GM21786 (cell line): ENCODE results near the gene B4GALNT4.
"Not testable (repeated sequence)": the region's sequence is repeated elsewhere in the genome, so short reads cannot be mapped to it uniquely, and the experiment has no call there.

Source experiments
- ATAC-seq: cut with Tn5 transposase; IDR thresholded peaks from one replicate; pipeline ENCODE4 v1.9.1; 2021; ENCODE audit not compliant: unreplicated experiment

B4GALNT4 gene

DNA sequence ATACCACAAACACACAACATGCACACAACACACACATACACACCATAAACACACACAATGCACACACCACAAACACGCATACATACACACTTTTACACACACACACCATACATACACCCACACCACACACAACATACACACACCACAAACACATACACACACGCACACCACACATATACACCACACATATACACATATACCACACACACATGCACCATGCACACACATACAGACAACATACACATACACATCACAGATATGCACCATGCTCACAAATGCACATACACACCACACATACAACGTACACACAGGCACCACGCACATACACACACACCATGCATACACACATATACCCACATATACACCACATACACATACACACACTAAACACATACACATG is 11.7 kb upstream of the B4GALNT4 start:
- ATAC-seq, result no peak

DNA sequence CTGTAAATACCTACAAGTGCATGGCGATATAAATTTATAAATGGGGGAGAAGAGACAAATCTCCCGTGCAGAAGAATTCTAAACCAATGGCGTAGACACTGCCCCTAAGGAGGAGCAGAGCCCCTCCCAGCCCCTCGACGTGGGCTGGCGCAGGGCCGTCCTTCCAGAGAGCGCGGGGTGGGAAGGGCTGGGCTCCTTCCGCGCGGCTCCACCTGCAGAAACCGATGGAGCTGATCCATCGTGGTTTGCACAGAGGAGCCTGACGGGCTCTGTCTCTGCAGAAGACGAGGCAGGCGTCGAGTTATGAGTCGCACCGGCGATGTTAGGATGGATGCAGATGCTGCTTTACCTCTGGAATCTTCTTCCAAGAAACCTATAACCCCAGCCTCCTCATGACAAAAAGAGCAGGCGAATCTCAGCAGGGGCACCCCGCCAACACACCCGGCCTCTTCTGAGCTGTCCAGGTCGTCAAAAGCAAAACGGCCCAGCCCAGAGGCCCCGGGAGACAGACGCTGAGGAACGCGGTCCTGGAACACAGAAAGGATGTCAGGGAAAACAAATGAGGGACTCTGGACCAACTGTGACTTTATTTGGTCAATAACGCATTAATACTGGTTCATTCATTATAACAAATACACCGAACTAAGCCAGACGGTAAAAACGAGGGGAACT is 11.0 kb upstream of the B4GALNT4 start:
- ATAC-seq, result no peak

DNA sequence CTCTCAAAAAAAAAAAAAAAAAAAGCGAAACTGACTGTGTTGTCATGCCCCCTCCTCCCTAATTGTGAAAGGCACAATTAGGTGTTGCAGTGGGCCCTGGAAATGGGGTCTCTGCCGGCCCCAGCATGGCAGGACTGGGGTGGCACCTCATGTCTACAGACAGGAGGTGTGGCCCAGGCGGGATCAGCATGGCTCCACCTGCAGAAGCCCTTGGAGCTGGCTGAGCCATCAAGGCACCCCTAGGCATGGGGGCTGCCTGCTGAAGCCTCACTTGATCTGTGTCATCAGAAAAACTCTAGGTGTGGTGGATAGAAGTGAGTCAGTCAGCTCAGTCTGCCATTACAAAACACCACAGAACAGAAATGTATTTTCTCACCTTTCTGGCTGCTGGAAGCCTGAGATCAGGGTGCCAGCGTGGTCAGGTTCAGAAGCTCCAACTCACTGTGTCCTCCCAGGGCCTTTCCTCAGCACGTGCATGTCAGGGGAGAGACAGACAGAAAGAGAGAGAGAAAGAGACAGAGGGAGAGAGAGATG is 10.1 kb upstream of the B4GALNT4 start:
- ATAC-seq, result no peak

DNA sequence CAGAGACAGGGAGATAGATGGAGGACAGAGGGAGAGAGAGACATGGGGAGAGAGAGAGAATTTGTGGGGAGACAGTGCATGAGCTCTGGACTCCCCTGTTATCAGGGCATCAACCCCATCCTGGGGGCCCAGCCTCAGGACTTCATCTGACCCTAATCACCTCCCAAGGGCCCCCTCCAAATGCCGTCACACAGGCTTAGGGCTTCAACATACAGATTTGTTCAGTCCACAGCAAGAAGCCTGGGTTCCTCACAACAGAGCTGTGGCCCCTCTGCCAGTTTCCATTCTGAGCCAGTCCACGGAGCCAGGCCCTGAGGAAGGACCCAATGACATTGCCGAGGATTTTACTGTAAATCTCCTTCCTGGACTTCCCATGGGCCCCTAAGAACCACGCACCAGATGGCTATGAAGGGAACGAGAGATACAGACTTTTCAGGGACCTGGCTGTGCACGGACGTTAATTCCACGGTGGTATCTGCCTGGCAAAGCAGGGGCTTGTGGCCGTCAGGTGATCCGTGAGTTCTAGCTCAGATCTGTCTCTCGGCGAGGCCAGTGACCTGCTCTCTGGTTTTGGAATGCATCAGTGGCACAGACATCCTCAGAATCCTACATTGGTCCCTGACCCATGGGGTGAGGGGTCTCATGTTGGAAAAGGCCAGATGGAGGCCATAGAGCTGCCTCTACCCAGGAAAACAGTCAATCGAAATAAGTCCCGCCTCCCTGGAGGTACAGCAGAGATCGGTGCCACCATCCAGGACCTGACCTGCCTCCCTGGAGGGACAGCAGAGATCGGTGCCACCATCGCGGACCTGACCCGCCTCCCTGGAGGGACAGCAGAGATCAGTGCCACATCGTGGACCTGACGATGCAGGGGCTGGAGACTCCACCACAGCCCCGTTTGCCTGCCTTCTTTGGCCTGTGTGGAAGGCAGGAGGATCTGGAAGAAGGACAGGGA is 8.7 kb upstream of the B4GALNT4 start:
- ATAC-seq, result no peak

DNA sequence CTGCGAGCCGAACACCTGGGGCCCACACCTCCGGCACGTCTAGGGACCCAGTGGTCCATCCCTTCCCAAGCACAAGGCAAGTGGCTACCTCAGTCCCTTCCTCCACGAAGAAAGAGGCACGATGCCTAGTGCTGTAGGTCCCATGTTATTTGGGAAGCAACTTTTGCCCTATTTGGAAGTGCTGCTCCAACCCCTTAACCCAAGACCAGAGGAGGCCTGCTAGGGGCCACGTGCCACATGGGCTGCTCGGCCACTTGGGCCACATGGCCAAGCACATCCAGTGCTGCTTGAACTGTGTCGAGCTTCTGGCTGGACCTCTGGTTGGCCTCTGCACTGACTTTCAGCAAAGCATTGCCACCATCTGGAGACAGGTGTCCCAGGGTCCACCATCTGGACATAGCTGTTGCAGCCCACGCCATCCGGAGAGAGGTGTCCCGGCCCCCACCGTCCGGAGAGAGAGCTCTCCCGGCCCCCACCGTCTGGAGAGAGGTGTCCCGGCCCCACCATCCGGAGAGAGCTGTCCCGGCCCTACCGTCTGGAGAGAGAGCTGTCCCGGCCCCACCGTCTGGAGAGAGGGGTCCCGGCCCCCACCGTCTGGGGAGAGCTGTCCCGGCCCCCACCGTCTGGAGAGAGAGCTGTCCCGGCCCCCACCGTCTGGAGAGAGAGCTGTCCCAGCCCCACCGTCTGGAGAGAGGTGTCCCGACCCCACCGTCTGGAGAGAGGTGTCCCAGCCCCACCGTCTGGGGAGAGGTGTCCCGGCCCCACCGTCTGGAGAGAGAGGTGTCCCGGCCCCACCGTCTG is 6.5 kb upstream of the B4GALNT4 start:
- ATAC-seq, result no peak

DNA sequence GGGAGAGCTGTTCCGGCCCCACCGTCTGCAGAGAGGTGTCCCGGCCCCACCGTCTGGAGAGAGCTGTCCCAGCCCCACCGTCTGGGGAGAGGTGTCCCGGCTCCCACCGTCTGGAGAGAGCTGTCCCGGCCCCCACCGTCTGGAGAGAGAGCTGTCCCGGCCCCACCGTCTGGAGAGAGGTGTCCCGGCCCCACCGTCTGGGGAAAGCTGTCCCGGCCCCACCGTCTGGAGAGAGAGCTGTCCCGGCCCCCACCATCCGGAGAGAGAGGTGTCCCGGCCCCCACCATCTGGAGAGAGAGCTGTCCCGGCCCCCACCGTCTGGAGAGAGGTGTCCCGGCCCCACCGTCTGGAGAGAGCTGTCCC is 5.9 kb upstream of the B4GALNT4 start:
- ATAC-seq, result not testable (repeated sequence)

DNA sequence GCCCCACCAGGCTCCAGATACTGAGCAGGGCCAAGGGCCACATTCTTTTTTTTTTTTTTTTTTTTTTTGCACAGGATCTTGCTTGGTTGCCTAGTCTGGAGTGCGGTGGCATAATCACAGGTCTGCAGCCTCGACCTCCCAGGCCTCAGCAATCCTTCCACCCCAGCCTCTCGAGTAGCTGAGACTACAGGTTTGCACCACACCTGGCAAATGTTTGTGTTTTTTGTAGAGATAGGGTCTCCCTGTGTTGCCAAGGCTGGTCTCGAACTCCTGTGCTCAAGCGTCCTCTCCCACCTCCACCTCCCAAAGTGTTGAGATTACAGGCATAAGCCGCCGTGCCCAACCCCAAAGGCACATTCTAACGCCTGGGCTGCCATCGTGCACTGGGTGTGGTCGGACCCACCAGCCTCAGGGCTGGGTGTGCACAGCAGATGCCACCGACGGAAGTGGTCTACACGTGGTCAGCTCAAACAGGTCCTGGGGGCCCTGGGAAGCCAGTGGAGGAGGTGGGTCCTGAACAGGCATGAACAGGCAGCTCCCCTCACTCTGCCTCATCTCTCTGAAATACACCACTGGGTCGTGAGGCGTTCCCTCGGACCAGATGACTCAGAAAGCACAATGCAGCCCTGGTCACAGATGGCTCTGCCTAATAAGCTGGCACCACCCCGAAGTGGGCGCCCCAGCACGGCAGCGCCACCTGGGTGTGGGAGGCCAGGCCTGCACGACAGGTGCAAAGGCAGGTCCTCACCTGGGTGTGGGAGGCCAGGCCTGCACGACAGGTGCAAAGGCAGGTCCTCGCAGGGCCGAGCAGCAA is 5.1 kb upstream of the B4GALNT4 start:
- no peak for ATAC-seq

DNA sequence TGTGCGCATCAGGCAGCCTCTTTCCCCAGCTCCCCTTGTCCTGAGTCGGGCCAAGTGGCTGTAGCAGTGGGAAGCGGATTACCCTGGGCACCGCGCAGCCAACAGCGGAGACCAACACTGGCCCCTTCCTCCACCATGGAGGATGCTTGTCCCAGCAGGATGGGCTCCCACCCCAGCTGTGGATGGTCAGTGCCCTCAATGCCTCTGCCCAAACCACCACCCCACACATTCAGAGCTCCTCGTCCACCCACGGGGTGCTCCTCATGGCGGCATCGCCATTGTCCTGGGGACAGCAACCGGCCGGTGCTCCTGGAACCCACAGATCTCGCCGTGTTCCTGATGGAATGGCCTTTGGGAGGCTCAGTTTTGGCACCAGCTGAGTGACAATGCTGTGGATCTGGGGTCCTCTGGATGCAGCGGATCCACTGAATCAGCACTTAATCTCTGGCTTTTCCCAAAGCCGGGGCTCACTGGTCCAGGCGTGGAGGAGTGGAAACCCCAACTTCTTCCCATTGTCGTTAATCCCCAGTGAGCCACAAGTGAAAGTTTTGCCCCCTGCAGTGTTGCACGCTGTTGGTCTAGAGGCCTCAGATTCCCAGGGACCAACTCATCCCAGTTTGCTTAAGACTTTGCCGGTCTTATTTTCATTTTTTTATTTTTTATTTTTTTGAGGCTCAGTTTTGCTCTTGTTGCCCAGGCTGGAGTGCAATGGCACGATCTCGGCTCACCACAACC is 4.1 kb upstream of the B4GALNT4 start:
- no peak for ATAC-seq

DNA sequence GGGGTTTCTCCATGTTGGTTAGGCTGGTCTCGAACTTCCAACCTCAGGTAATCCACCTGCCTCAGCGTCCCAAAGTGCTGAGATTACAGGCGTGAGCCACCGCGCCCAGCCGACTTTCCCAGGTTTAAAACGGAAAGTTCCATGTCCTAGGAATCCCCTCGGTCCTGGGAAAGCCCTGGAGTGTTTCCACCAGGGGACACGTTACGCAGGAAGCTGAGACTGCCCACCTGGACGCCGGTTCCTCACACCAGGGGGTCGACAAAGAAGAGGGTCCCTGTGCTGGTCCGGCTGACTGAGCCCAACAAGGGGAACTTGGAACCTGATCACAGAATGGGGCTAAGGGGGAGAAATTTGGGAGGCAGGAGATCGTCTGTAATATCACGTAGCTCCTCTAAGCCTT is 3.5 kb upstream of the B4GALNT4 start:
- ATAC-seq, result no peak

DNA sequence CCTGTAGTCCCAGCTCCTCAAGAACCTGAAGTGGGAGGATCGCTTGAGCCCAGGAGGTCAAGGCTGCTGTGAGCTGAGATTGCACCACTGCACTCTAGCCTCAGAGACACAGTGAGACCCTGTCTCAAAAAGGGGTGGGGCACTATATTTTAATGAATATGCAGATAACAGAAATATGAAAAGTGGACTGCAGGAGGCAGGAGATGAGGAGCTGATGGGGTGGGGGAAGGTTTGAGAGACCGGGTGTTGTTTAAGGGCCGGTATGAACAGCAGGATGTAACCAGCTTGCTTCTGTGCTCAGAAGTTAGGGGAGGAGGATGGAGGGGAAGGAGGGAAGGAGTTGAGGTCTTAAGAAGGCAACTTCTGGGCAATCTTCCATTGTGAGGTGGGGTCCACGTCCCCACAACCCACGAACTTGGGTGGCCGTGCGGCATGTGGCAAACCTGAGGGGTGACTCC is 1.3 kb upstream of the B4GALNT4 start:
- no peak for ATAC-seq

DNA sequence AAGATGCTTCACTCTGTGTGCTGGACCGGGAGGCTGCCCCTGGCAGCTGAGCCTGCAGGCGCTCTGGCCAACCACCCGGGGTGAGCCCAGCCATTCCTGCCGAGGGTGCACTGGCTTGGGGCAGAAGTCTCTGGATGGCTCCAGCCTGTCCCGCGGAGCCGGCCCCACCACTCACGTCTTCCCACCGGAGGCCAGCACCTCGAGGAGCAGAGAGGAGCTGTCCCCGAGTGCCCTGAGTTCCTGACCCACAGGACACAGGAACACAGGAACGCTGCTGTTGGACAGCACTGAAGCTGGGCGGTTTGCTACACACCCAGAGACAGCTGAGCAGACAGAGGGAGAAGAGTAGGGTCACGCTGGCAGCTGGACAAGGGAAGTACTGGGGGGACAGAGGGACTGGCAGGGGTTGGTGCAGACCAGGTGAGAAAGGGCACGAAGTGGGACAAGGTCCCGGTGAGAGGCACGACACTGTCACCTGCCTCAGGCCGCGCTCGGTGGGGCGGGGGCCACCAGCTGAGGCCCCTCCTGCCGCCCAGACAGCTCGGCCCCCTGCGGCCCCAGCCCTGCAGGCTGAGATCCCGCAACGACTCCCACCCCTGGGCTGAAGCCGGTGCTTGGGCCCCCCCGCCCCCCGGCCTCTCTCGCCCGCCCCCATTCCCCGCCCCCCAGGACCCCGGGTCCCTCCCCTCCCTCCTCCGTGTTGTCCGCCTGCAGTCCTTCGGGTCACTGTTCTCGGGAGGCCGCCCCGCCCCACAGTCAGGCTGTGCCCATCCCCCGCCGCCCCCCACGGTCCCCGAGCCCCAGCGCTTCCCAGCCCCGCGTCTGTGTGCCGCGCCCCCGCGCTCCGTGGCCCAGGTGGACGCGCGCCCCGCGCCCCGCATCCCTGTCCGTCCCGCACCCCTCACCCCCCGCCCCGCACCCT is 624 bp upstream of the B4GALNT4 start:
- ATAC-seq, result no peak

DNA sequence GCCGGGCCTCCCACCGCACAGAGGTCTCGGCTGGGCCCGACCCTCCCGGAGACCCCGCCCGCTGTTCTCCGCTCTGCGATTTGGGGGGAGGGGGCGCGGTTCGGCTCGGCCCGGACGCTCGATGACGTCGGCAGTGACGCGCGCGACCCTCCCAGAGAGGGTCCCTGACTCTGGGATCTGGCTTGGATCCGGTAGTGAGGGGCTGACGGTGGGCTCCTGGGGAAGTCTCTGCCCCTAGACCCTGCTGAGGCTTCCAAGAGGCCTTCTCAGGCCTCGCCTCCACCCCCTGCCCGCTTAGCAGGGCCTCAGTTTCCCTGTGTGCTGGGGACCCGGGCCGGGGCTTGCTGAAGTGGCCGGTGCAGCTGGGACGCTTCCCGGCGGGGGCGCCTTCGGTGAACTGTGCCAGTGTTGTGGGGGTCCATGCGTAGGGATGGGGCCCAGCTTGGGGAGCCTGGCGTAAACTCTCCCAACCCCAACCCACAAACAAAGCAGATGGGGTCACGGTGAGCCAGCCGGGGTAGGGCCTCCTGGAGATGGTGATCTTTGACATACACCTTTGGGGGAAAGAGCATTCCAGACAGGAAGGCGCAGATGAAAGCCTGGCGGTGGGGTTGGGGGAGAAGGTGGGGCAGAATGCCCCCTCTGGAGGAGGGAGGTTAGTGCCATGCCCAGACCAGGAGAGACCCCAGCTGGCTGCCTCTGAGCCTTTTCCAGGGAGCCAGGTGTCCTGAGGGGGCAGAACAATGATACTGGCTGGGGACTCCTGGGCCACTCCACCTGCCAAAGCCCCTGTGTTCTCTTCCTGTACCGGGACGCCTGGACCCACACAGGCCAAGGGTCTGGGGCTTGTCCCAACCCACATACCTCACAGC is 1.0 kb downstream of the B4GALNT4 start:
- ATAC-seq, result no peak

DNA sequence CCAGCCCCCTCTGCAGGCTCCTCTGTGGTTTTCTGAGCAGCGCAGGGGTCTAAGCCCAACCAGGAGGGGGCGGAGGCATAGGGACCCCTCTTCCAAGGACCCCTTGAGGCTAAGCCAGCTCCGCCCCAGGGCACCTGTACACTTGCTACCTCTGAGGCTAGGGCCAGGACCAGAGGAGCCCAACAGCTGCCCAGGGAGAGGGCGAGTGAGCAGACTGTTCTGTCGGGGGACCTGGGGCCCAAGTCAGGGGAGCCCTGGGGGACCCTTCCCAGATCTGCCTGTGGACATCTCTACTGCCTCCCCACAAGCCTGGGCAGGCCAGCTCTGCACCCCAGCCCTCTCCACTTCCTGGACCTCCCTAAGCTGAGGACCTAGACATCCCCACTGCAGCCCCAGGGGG is 1.8 kb downstream of the B4GALNT4 start:
- no peak for ATAC-seq

DNA sequence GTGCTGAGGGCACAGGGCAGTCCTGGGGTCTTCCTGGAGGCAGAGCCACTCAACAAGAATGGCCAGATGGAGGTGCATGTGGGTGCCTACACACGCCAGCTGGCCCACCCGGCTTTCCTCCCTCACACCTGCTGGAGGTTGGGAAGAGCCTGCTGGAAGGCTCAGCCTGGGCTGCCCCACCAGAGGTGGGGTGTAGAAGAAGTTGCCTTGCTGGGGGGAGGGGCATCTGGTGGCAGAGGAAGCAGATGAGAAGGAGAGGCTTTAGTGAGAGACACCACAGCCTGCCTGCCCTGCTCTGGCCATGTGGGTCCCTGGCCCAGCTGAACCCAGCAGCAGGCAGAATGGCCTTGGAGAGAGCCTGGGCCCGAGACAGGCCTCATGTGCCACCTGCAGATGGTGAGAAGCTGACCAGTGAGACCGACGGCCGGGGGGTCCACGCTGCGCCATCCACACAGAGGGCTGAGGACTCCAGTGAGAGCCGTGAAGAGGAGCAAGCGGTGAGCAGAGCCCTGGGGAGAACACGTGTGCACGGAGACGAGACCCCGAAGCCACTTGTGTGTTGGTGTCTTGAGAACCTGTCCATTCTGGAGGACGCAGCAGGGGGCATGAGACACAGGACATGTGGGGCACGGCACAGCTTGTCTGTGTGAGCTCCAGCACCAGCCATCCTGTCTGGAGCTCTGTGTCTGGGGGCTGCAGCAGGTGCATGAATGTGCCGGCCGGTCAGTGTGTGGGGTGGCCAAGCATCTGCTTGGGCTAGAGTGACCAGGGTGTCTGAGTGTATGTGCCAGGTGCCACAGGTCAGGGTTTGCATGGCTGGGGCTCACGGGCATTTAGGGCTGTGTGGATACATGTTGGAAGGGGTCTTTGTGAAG is 2.7 kb downstream of the B4GALNT4 start:
- ATAC-seq, result no peak

DNA sequence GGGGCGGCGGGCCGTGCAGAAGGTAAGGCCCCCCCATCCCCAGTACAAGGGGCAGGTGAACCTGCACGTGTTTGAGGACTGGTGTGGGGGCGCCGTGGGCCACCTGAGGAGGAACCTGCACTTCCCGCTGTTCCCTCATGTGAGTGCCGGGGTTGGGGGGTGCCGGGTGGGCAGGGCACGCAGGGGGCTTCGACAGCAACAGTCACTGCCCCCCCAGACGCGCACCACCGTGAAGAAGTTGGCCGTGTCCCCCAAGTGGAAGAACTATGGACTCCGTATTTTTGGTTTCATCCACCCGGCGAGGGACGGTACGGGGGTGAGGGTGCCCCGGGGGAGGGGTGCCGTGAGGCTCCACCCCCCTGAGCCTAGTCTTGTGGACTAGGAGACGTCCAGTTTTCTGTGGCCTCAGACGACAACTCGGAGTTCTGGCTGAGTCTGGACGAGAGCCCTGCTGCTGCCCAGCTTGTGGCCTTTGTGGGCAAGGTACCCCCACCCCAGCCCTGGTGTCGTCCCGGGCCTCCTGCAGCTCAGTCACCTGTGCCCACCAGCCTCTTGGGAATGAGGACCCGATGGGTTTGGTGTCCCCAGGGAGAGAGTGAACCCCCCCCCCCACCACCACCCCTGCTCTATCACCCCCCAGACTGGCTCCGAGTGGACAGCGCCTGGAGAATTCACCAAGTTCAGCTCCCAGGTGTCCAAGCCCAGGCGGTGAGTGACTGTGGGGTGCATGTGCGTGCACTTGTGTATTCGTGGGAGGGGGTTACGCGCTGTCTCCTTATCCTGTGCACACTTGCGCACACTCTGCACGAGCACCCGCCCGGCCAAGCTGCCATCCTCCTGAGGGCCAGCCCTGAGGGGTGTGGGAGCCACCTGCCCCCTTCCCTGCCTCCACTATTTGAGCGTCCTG is 3.8 kb downstream of the B4GALNT4 start:
- no peak for ATAC-seq
